HTR-8/SVneo (cell line): ENCODE measurements around the gene HNRNPF.

Source experiments
- DNase-seq: peaks from one replicate; pipeline ENCODE4 v3.0.0; 2011; ENCODE audit warnings: low spot score, mixed read lengths; ENCODE audit not compliant: insufficient read length
- FAIRE-seq: peaks from 2 replicates; lab custom pipeline; 2011; peaks lifted over from hg19 to GRCh38; lab: Jason Lieb, UNC

HNRNPF gene

GRCh38 chr10:43384252-43385221, 24.4 kb downstream of the HNRNPF start:
- FAIRE-seq (no peak), DNase-seq (no peak)

- DNase-seq = no peak
- FAIRE-seq = no peak
These were observed 25.6 kb downstream of the HNRNPF start for GRCh38 chr10:43383204-43383971.

- FAIRE-seq (no peak), DNase-seq (no peak)
These were observed 28.3 kb downstream of the HNRNPF start for GRCh38 chr10:43380610-43381222.

- FAIRE-seq (no peak), DNase-seq (no peak)
These were observed 31.5 kb downstream of the HNRNPF start for GRCh38 chr10:43377424-43377883.

DNA sequence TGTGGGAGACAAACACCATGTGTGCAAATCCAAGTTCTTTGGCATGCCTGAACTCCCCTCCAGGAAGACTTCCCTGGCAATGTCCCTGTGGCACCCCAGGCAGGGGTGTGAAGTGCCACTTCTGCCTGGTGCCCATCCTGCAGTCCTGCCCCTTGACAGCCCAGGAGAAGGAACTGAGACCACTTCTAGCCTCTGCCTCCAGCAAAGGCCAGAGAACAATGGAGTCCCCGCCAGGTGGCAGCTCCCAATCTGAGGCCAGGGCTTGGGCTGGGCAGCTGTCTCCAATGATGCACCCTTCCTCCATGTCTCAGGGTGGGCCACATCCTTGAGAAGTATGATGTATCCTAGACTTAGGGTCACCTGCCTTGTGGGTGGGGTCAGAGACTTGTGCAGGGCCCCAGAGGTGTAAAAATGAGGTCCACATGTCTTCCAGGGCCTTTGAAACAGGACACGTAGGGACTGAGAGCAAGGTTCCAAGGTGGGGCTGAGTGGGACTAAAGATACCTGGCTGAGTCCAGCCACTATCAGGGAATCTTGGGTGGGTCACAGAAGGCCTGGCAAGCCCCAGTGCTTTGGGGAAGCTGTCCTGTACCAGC, 32.1 kb downstream of the HNRNPF start:
- DNase-seq (no peak), FAIRE-seq (no peak)

DNA sequence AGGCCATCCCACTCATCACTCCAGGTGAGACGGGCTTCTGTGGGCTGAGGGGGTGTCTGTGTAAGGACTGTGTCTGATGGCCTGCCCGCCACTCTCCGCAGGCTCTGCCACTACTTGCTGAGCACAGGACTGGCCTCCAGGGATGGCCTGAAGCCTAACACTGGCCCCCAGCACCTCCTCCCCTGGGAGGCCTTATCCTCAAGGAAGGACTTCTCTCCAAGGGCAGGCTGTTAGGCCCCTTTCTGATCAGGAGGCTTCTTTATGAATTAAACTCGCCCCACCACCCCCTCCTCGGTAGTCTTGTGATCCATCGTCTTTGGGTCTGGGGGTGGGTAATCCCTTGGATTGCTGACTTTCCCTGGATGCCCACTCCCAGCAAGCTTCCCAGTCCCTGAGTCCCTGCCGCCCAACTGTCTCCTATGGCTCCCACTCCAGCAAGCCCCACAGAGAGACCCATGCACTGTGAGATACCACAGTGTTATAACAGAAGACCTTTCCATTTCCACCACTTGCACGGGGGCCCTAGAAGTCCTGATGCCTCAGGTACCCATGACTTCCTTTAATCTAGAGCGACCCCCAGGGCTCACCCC, 32.8 kb downstream of the HNRNPF start:
- no peak for FAIRE-seq
- no peak for DNase-seq

GRCh38 chr10:43375401-43376020, 33.5 kb downstream of the HNRNPF start:
- no peak for DNase-seq
- FAIRE-seq = no peak

- no peak for FAIRE-seq
- no peak for DNase-seq
These were observed 34.8 kb downstream of the HNRNPF start for GRCh38 chr10:43374194-43374593.

- FAIRE-seq (no peak), DNase-seq (no peak)
These were observed 35.5 kb downstream of the HNRNPF start for GRCh38 chr10:43373461-43373860.

- DNase-seq (no peak), FAIRE-seq (no peak)
These were observed 36.1 kb downstream of the HNRNPF start for GRCh38 chr10:43372765-43373361.

- DNase-seq = no peak
- FAIRE-seq = no peak
These were observed 37.6 kb downstream of the HNRNPF start, which contains the start of gene FXYD4 for GRCh38 chr10:43371418-43371817. Gene FXYD4 (plus strand): TSS chr10:43371636. CDS start chr10:43373747, 2,111 bp downstream.

- FAIRE-seq (no peak), DNase-seq (no peak)
These were observed 38.2 kb downstream of the HNRNPF start for GRCh38 chr10:43370671-43371215.

GRCh38 chr10:43369921-43370320, 39.1 kb downstream of the HNRNPF start:
- no peak for DNase-seq
- no peak for FAIRE-seq

- FAIRE-seq (no peak), DNase-seq (no peak)
These were observed 44.0 kb downstream of the HNRNPF start for GRCh38 chr10:43365001-43365400.

GRCh38 chr10:43362191-43362839, 46.7 kb downstream of the HNRNPF start:
- no peak for FAIRE-seq
- DNase-seq = peak; percentile 60

GRCh38 chr10:43361547-43362190, 47.3 kb downstream of the HNRNPF start:
- FAIRE-seq (no peak), DNase-seq (no peak)

DNA sequence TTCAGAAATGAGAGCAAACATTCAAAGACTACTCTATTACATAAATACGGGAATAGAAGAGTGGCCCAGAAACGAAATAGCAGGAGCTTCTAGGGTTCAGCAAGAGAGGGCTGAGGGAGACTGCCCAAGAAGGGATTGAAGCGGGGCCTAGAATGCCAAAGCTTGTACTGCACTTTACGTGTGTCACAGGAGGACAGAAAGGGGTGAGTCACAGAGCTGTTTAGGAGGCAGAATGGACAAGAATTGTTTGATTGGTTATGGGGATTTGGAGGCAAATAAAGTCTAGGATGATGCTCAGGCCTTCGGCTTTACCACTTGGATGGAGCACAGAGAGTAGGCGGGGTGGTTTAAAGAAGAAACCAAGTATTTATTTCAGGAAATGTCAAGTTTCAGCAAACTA, 48.9 kb downstream of the HNRNPF start:
- FAIRE-seq (no peak), DNase-seq (no peak)
